GM12878 (cell line): Measurements from ENCODE around the gene ZNF92. TPM values are rescaled to one million over a fixed set of nuclear protein-coding genes. Genes with fewer than 3 reads are reported as not detected.

ENCODE experiments used
- ATAC-seq: fragments of 200-7000 bp; cut with Tn5 transposase; 3 replicates; pipeline ENCODE4 v1.9.1; 2020; ENCODE audit warnings: mild to moderate bottlenecking, moderate library complexity
- BruUV-seq: library from RNA; stranded (reverse); fragments of 400-500 nt; replicated peaks from 2 replicates; lab custom pipeline; 2021; lab: Mats Ljungman, UMichigan
- CTCF ChIA-PET: fragments of 300-600 bp; sonication (Branson Sonifier 250); formaldehyde crosslinking; extraction: SDS; loops from one replicate; lab custom pipeline; 2021; ENCODE audit warnings: inconsistent platforms; lab: Yijun Ruan, JAX
- POLR2A ChIA-PET: fragments of 350-600 bp; formaldehyde crosslinking; extraction: SDS; loops from one replicate; lab custom pipeline; 2021; ENCODE audit warnings: inconsistent platforms; lab: Charles Lee
- RAD21 ChIA-PET: fragments of 300-600 bp; sonication (Branson Sonifier 250); formaldehyde crosslinking; loops from one replicate; lab custom pipeline; 2023; ENCODE audit warnings: antibody characterized with exemption; ENCODE audit not compliant: unreplicated experiment; lab: Charles Lee
- SMC1A ChIA-PET: fragments of 300-600 bp; sonication (Branson Sonifier 250); formaldehyde crosslinking; loops from one replicate; lab custom pipeline; 2023; ENCODE audit not compliant: unreplicated experiment, uncharacterized antibody; lab: Charles Lee
- DNase-seq: peaks from one replicate; pipeline ENCODE4 v3.0.0-alpha.2; 2011; ENCODE audit warnings: low read depth, low spot score
- FAIRE-seq: peaks from 3 replicates; lab custom pipeline; 2011; peaks lifted over from hg19 to GRCh38; lab: Jason Lieb, UNC
- H2AFZ ChIP-seq: 2 replicates; pipeline ENCODE4 v1.6.0; 2011; ENCODE audit warnings: low read depth, low read length, control low read depth; ENCODE audit not compliant: control insufficient read depth
- H3K27ac ChIP-seq: 2 replicates; pipeline ENCODE4 v1.5.1; 2011; ENCODE audit warnings: control low read depth; ENCODE audit not compliant: control insufficient read depth, insufficient read depth
- H3K27me3 ChIP-seq, 2 experiments: replicated peaks in 1 of 2; 2 replicates each; pipeline versions ENCODE4 v1.6.0 to v1.6.1; 2011; ENCODE audit warnings: low read length in 1 of 2; ENCODE audit not compliant: control insufficient read depth in 2 of 2, insufficient read depth in 2 of 2
- H3K36me3 ChIP-seq, 2 experiments: 2 replicates each; pipeline ENCODE4 v1.5.1; 2011; ENCODE audit warnings: low read length in 1 of 2; ENCODE audit not compliant: control insufficient read depth in 2 of 2, insufficient read depth in 2 of 2
- H3K4me1 ChIP-seq: 2 replicates; pipeline ENCODE4 v1.6.1; 2011; ENCODE audit warnings: mild to moderate bottlenecking, low read length, moderate library complexity, mixed read lengths; ENCODE audit not compliant: control insufficient read depth, insufficient read depth
- H3K4me2 ChIP-seq: 2 replicates; pipeline ENCODE4 v1.6.0; 2011; ENCODE audit warnings: control low read depth; ENCODE audit not compliant: control insufficient read depth, insufficient read depth
- H3K4me3 ChIP-seq: fragments of 200-600 bp; sonication (generic); 2 replicates; pipeline ENCODE4 v1.5.1; 2016
- H3K79me2 ChIP-seq: 2 replicates; pipeline ENCODE4 v1.6.0; 2011; ENCODE audit warnings: low read length; ENCODE audit not compliant: control insufficient read depth, insufficient read depth
- H3K9ac ChIP-seq: 2 replicates; pipeline ENCODE4 v1.8.0; 2011; ENCODE audit warnings: low read length, control low read depth, mixed read lengths; ENCODE audit not compliant: control insufficient read depth, insufficient read depth
- H3K9me3 ChIP-seq: replicated peaks from 3 replicates; pipeline ENCODE4 v1.5.1; 2011; ENCODE audit warnings: mild to moderate bottlenecking, low read length; ENCODE audit not compliant: control insufficient read depth, insufficient read depth
- H4K20me1 ChIP-seq: 2 replicates; pipeline ENCODE4 v1.6.0; 2011; ENCODE audit not compliant: control insufficient read depth, insufficient read depth
- BRCA1 ChIP-seq: IDR thresholded peaks from 2 replicates; pipeline ENCODE4 v1.6.1; 2011; ENCODE audit warnings: low read depth, low read length, improper control_type of control experiment
- RAD21 ChIP-seq: IDR thresholded peaks from 2 replicates; pipeline ENCODE4 v1.6.1; 2011; ENCODE audit warnings: mild to moderate bottlenecking, low read depth, low read length, moderate library complexity; ENCODE audit not compliant: insufficient read depth
- TBL1XR1 ChIP-seq: IDR thresholded peaks from 2 replicates; pipeline ENCODE4 v1.6.1; 2012; ENCODE audit warnings: low read depth, low read length, improper control_type of control experiment
- WGBS: methylation state at CpG from one replicate; pipeline ENCODE4 v1.1.6; 2016; ENCODE audit warnings: low lambda C conversion rate; ENCODE audit not compliant: insufficient replicate concordance, insufficient coverage; ENCODE audit errors: missing lambda C conversion rate; 5-methylcytosine and 5-hydroxymethylcytosine counted together
- in situ Hi-C: fragments of 300-500 bp; cut with MboI; formaldehyde crosslinking; loops from 9 replicates; pipeline ENCODE4 v1.14.3; 2018; ENCODE audit warnings: mixed read lengths
- intact Hi-C: fragments of 100-400 bp; cut with micrococcal nuclease; formaldehyde crosslinking; loops from one replicate; pipeline ENCODE4 v1.14.2; 2022; ENCODE audit not compliant: unreplicated experiment
- polyA plus RNA-seq, 11 experiments: library from polyadenylated mRNA; depleted of rRNA in 4 of 11; unstranded in 6 of 11; stranded (reverse) in 5 of 11; fragments of >200 nt; fragmentation: Nextera tagmentation in 4 of 11; fragmentation: Illumina TruSeq in 1 of 11; extraction: Ambion mirVana in 4 of 11; extraction: Trizol in 1 of 11; gene quantifications; 1 replicate in 1 of 11; 2 replicates in 10 of 11; pipeline versions ENCODE4 v1.2.1 to v1.2.3, GENCODE V29; 2011 to 2016; ENCODE audit warnings: inconsistent platforms in 2 of 11, missing spikeins in 2 of 11, low read depth in 1 of 11
- total RNA-seq, 4 experiments: library from RNA; depleted of rRNA in 3 of 4; stranded (reverse); fragments of >200 nt in 3 of 4; fragmentation: Illumina TruSeq in 1 of 4; extraction: Trizol in 1 of 4; gene quantifications; 2 replicates each; pipeline versions ENCODE4 v1.2.1 to v1.2.3, GENCODE V29; 2013 to 2021
- TF ChIP-seq, protein P1 (sequence below): fragments of 450-650 bp; IDR thresholded peaks from 2 replicates; pipeline ENCODE4 v1.6.1; 2017; ENCODE audit warnings: mild to moderate bottlenecking, low read depth, inconsistent platforms; ENCODE audit not compliant: poor library complexity, severe bottlenecking

Gene ZNF92
- total and polyA plus RNA-seq, 10 of the 15 experiments (the other 5 are each of a cell fraction or from before 2014, with no cell fraction given) = 6.7 to 27.6 (median 14.3) TPM

DNA sequence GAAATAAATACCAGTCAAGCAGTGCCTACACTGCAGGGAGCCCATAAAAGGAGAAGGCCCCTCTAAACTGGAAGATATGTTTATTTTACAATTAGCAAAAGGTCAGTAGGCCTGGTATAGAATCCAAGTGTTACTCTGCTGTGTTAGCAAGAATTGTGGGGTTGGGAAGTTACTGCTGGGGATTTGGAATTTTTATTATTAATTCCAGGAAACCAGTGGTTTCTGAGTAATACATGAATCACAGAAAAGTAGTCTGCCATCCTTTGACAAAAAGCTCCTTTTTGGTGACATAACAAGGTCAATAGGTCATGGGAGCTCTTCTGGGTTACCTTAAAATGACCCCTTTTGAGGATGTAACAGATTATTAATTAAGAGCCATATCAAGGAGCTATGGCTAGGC lies 67.4 kb downstream of the ZNF92 start:
- intact Hi-C loops = no loop called here
- H3K4me2 ChIP-seq = no peak overlapping the region
- H3K9ac ChIP-seq = no peak overlapping the region
- no peaks in the 10 kb centered on the region for H3K4me1 ChIP-seq
- in situ Hi-C loops = no loop called here
- SMC1A ChIA-PET = interaction anchor here (0.9 kb wide), 1 partner anchor 134 kb away, joined by 3 read pairs; no protein-coding TSS in a partner anchor
- BruUV-seq = no TSS peak
- H3K4me3 ChIP-seq = no peak overlapping the region
- FAIRE-seq (no peak), DNase-seq (no peak), ATAC-seq (no peak)
- POLR2A ChIA-PET = no interaction called here
- no peaks in the 10 kb centered on the region for H3K36me3 ChIP-seq
- no peaks in the 10 kb centered on the region for H4K20me1 ChIP-seq
- no peak overlapping the region for H2AFZ ChIP-seq
- TF ChIP-seq BRCA1 (no peak), TBL1XR1 (no peak), RAD21 (no peak)
- H3K79me2 ChIP-seq = no peaks in the 10 kb centered on the region
- RAD21 ChIA-PET = no interaction called here
- no peaks in the 10 kb centered on the region for H3K27me3 ChIP-seq
- CTCF ChIA-PET = no interaction called here
- no peak overlapping the region for H3K27ac ChIP-seq
- no peaks in the 10 kb centered on the region; the same call in 2 of the 3 replicates for H3K9me3 ChIP-seq

DNA sequence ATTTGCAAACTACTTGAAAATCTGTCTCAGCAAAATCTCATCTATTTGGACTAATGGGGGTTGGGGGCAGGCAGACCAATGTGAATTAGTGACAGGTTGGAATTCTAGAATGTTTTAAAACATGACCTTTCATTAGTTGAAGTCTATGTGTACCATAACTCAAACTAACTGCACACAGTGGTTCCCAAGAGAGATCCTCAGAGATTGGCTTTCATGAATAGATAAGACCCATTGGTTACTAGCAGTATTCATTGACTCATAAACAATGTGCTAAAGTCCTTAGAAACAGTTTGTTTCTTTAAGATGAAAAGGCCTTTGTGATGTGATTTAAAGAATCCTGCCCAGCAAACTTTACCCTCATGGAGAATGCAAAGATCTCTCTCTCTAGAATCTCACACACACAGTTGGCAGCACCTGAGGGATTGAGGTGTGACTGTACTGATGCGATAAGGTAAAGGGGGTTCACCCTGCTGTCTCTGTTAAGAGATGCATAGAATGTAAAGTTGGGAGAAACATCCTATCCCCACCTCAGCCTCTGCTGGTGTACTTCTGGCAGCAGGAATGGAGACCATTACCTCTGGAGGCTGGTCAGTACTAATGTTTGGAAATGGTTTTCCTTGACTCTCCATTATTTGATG lies 70.7 kb downstream of the ZNF92 start:
- ATAC-seq (no peak), DNase-seq (no peak)
- no peaks in the 10 kb centered on the region for H3K36me3 ChIP-seq
- RAD21 ChIA-PET = no interaction called here
- intact Hi-C loops = no loop called here
- H4K20me1 ChIP-seq = no peaks in the 10 kb centered on the region
- H3K9ac ChIP-seq = no peak overlapping the region
- SMC1A ChIA-PET = no interaction called here
- POLR2A ChIA-PET = no interaction called here
- no peaks in the 10 kb centered on the region for H3K27me3 ChIP-seq
- CTCF ChIA-PET = interaction anchor here (1.0 kb wide), 1 partner anchor 136 kb away, joined by 3 read pairs; no protein-coding TSS in a partner anchor
- TF ChIP-seq, protein P1, sequence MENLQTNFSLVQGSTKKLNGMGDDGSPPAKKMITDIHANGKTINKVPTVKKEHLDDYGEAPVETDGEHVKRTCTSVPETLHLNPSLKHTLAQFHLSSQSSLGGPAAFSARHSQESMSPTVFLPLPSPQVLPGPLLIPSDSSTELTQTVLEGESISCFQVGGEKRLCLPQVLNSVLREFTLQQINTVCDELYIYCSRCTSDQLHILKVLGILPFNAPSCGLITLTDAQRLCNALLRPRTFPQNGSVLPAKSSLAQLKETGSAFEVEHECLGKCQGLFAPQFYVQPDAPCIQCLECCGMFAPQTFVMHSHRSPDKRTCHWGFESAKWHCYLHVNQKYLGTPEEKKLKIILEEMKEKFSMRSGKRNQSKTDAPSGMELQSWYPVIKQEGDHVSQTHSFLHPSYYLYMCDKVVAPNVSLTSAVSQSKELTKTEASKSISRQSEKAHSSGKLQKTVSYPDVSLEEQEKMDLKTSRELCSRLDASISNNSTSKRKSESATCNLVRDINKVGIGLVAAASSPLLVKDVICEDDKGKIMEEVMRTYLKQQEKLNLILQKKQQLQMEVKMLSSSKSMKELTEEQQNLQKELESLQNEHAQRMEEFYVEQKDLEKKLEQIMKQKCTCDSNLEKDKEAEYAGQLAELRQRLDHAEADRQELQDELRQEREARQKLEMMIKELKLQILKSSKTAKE = no peak
- TF ChIP-seq, all 136 proteins: peak for 0
- WGBS = 50% methylated on average over 1 of the region's 1 CpG
- FAIRE-seq = no peak
- in situ Hi-C loops = no loop called here
- no peaks in the 10 kb centered on the region for H3K4me1 ChIP-seq
- no peak overlapping the region for H3K4me2 ChIP-seq
- no peak overlapping the region for H3K4me3 ChIP-seq
- no peak overlapping the region for H2AFZ ChIP-seq
- no peak overlapping the region for H3K27ac ChIP-seq
- no peaks in the 10 kb centered on the region; the same call in 2 of the 3 replicates for H3K9me3 ChIP-seq
- no TSS peak for BruUV-seq
- no peaks in the 10 kb centered on the region for H3K79me2 ChIP-seq
